Stimulated activated effector memory CD8-positive, alpha-beta T cell treated with anti-CD3 and anti-CD28 coated beads, Interleukin-12 subunit alpha, Interleukin-12 subunit beta, amount 100 ng/mL, for 72 hours (primary cell): ENCODE data around the gene CENPT.

Experiments used
- ATAC-seq: fragments of 150-1000 bp; cut with Tn5 transposase; 2 replicates; pipeline ENCODE4 v1.10.0; 2021
- DNase-seq, 2 donors: peaks; one replicate each; pipeline ENCODE4 v3.0.0; 2021 to 2022; ENCODE audit warnings: low spot score in 2 of 2
- H3K27ac Mint-ChIP-seq: one replicate; pipeline ENCODE4 v1.8.0; 2022; ENCODE audit warnings: mild to moderate bottlenecking, mixed read lengths
- H3K36me3 Mint-ChIP-seq: one replicate; pipeline ENCODE4 v1.8.0; 2022; ENCODE audit warnings: mild to moderate bottlenecking, mixed read lengths
- H3K4me1 Mint-ChIP-seq: one replicate; pipeline ENCODE4 v1.8.0; 2022; ENCODE audit warnings: mixed read lengths
- H3K4me3 Mint-ChIP-seq: one replicate; pipeline ENCODE4 v1.8.0; 2022; ENCODE audit warnings: mild to moderate bottlenecking, mixed read lengths
- H3K9me3 Mint-ChIP-seq: one replicate; pipeline ENCODE4 v1.8.0; 2022; ENCODE audit warnings: mixed read lengths

Gene CENPT

GRCh38 chr16:67881621-67882161 lies 34.2 kb upstream of the CENPT start:
- Mint-ChIP-seq H3K9me3 (no peaks in the 10 kb centered on the region), H3K36me3 (peaks cover 79% of the 10 kb centered on the region), H3K27ac (peak overlapping the region; percentile 56), H3K4me1 (peaks cover 8% of the 10 kb centered on the region), H3K4me3 (no peak overlapping the region)
- ATAC-seq (no peak), DNase-seq (no peak)

GRCh38 chr16:67880584-67880983 lies 33.1 kb upstream of the CENPT start:
- ATAC-seq (no peak), DNase-seq (no peak)
- no peaks in the 10 kb centered on the region for H3K9me3 Mint-ChIP-seq
- H3K36me3 Mint-ChIP-seq: peaks cover 83% of the 10 kb centered on the region
- peak overlapping the region; percentile 56 for H3K27ac Mint-ChIP-seq
- no peak overlapping the region for H3K4me3 Mint-ChIP-seq
- H3K4me1 Mint-ChIP-seq: peaks cover 15% of the 10 kb centered on the region

- H3K27ac Mint-ChIP-seq: peak overlapping the region; percentile 56
- no peak overlapping the region for H3K4me3 Mint-ChIP-seq
- DNase-seq (no peak), ATAC-seq (no peak)
- no peaks in the 10 kb centered on the region for H3K9me3 Mint-ChIP-seq
- H3K36me3 Mint-ChIP-seq: peaks cover 87% of the 10 kb centered on the region
- H3K4me1 Mint-ChIP-seq: peaks cover 22% of the 10 kb centered on the region
Observed at GRCh38 chr16:67879936-67880335, 32.4 kb upstream of the CENPT start.

- H3K27ac Mint-ChIP-seq: no peak overlapping the region
- H3K4me1 Mint-ChIP-seq: peaks cover 27% of the 10 kb centered on the region
- ATAC-seq (no peak), DNase-seq (no peak)
- H3K4me3 Mint-ChIP-seq: no peak overlapping the region
- H3K36me3 Mint-ChIP-seq: peaks cover 88% of the 10 kb centered on the region
- no peaks in the 10 kb centered on the region for H3K9me3 Mint-ChIP-seq
Observed at GRCh38 chr16:67879462-67879861, 32.0 kb upstream of the CENPT start.

GRCh38 chr16:67878846-67879245 lies 31.4 kb upstream of the CENPT start:
- H3K27ac Mint-ChIP-seq: no peak overlapping the region
- H3K36me3 Mint-ChIP-seq: peaks cover 86% of the 10 kb centered on the region

GRCh38 chr16:67878232-67878631 lies 30.7 kb upstream of the CENPT start:
- H3K27ac Mint-ChIP-seq: no peak overlapping the region
- H3K9me3 Mint-ChIP-seq: no peaks in the 10 kb centered on the region
- ATAC-seq: no peak
- peaks cover 31% of the 10 kb centered on the region for H3K4me1 Mint-ChIP-seq
- H3K36me3 Mint-ChIP-seq: peaks cover 84% of the 10 kb centered on the region
- DNase-seq: no peak
- no peak overlapping the region for H3K4me3 Mint-ChIP-seq

More at GRCh38 chr16:67878846-67879245, 31.4 kb upstream of the CENPT start:
- H3K4me3 Mint-ChIP-seq: no peak overlapping the region
- DNase-seq (no peak), ATAC-seq (no peak)
- H3K4me1 Mint-ChIP-seq: peaks cover 33% of the 10 kb centered on the region
- no peaks in the 10 kb centered on the region for H3K9me3 Mint-ChIP-seq

- H3K27ac Mint-ChIP-seq: peak overlapping the region; percentile 96
- H3K4me3 Mint-ChIP-seq: no peak overlapping the region
- ATAC-seq (no peak), DNase-seq (no peak)
- H3K4me1 Mint-ChIP-seq: peaks cover 36% of the 10 kb centered on the region
- H3K36me3 Mint-ChIP-seq: peaks cover 91% of the 10 kb centered on the region
- no peaks in the 10 kb centered on the region for H3K9me3 Mint-ChIP-seq
Observed at GRCh38 chr16:67877064-67877463, 29.6 kb upstream of the CENPT start.

GRCh38 chr16:67874372-67874771 lies 26.9 kb upstream of the CENPT start:
- Mint-ChIP-seq H3K4me1 (peaks cover 37% of the 10 kb centered on the region), H3K36me3 (peaks cover 85% of the 10 kb centered on the region), H3K4me3 (peak overlapping the region; percentile 88), H3K27ac (peak overlapping the region; percentile 96), H3K9me3 (no peaks in the 10 kb centered on the region)
- DNase-seq (no peak), ATAC-seq (no peak)

- DNase-seq (no peak), ATAC-seq (peak; percentile 16)
- Mint-ChIP-seq H3K4me3 (peak overlapping the region; percentile 88), H3K36me3 (peaks cover 85% of the 10 kb centered on the region), H3K27ac (peak overlapping the region; percentile 96), H3K9me3 (no peaks in the 10 kb centered on the region), H3K4me1 (peaks cover 37% of the 10 kb centered on the region)
Observed at GRCh38 chr16:67873435-67874370, 26.2 kb upstream of the CENPT start.

GRCh38 chr16:67872631-67873434 lies 25.3 kb upstream of the CENPT start, which contains the start of gene EDC4:
TSS of gene EDC4 (plus strand) at chr16:67873052. CDS start at chr16:67873262, 210 bp downstream.
- Mint-ChIP-seq H3K9me3 (no peaks in the 10 kb centered on the region), H3K36me3 (peaks cover 85% of the 10 kb centered on the region)
- ATAC-seq: peak; percentile 95

GRCh38 chr16:67872131-67872630 lies 24.7 kb upstream of the CENPT start:
- ATAC-seq: no peak

More at GRCh38 chr16:67872631-67873434, 25.3 kb upstream of the CENPT start, which contains the start of gene EDC4:
- Mint-ChIP-seq H3K27ac (peak within 1 kb of the TSS; percentile 96), H3K4me3 (peak within 1 kb of the TSS; percentile 88), H3K4me1 (peaks cover 37% of the 10 kb centered on the region)
- DNase-seq: peak; percentile 97 to 98

GRCh38 chr16:67871256-67871655 lies 23.8 kb upstream of the CENPT start:
- Mint-ChIP-seq H3K4me3 (no peak overlapping the region), H3K36me3 (peaks cover 85% of the 10 kb centered on the region), H3K4me1 (peaks cover 37% of the 10 kb centered on the region)

More at GRCh38 chr16:67872131-67872630, 24.7 kb upstream of the CENPT start:
- Mint-ChIP-seq H3K27ac (peak overlapping the region; percentile 96), H3K4me3 (peak overlapping the region; percentile 88), H3K9me3 (no peaks in the 10 kb centered on the region), H3K4me1 (peaks cover 37% of the 10 kb centered on the region), H3K36me3 (peaks cover 85% of the 10 kb centered on the region)
- DNase-seq: no peak

GRCh38 chr16:67869653-67870052 lies 22.2 kb upstream of the CENPT start:
- Mint-ChIP-seq H3K36me3 (peaks cover 87% of the 10 kb centered on the region), H3K4me1 (peaks cover 21% of the 10 kb centered on the region), H3K4me3 (no peak overlapping the region), H3K9me3 (no peaks in the 10 kb centered on the region), H3K27ac (no peak overlapping the region)
- DNase-seq (no peak), ATAC-seq (no peak)

More at GRCh38 chr16:67871256-67871655, 23.8 kb upstream of the CENPT start:
- ATAC-seq: no peak
- no peak overlapping the region for H3K27ac Mint-ChIP-seq
- no peaks in the 10 kb centered on the region for H3K9me3 Mint-ChIP-seq
- DNase-seq: no peak

- H3K27ac Mint-ChIP-seq: peak overlapping the region; percentile 43
- no peak overlapping the region for H3K4me3 Mint-ChIP-seq
- H3K36me3 Mint-ChIP-seq: peaks cover 81% of the 10 kb centered on the region
- DNase-seq (no peak), ATAC-seq (no peak)
- H3K4me1 Mint-ChIP-seq: peaks cover 8% of the 10 kb centered on the region
- H3K9me3 Mint-ChIP-seq: no peaks in the 10 kb centered on the region
Observed at GRCh38 chr16:67868290-67868689, 20.8 kb upstream of the CENPT start.

- Mint-ChIP-seq H3K9me3 (no peaks in the 10 kb centered on the region), H3K36me3 (peaks cover 72% of the 10 kb centered on the region), H3K4me3 (no peak overlapping the region), H3K4me1 (peaks cover 11% of the 10 kb centered on the region), H3K27ac (peak overlapping the region; percentile 63)
- DNase-seq (no peak), ATAC-seq (no peak)
Observed at GRCh38 chr16:67865318-67865717, 17.8 kb upstream of the CENPT start.
